ENCODE measurements around the gene PKD2L1.
A peak's percentile ranks its signal among the peaks of the same experiment; 100 is the strongest.
"Not testable (repeated sequence)": the region's sequence is repeated elsewhere in the genome, so short reads cannot be mapped to it uniquely, and the experiment has no call there.

PKD2L1 gene

DNA sequence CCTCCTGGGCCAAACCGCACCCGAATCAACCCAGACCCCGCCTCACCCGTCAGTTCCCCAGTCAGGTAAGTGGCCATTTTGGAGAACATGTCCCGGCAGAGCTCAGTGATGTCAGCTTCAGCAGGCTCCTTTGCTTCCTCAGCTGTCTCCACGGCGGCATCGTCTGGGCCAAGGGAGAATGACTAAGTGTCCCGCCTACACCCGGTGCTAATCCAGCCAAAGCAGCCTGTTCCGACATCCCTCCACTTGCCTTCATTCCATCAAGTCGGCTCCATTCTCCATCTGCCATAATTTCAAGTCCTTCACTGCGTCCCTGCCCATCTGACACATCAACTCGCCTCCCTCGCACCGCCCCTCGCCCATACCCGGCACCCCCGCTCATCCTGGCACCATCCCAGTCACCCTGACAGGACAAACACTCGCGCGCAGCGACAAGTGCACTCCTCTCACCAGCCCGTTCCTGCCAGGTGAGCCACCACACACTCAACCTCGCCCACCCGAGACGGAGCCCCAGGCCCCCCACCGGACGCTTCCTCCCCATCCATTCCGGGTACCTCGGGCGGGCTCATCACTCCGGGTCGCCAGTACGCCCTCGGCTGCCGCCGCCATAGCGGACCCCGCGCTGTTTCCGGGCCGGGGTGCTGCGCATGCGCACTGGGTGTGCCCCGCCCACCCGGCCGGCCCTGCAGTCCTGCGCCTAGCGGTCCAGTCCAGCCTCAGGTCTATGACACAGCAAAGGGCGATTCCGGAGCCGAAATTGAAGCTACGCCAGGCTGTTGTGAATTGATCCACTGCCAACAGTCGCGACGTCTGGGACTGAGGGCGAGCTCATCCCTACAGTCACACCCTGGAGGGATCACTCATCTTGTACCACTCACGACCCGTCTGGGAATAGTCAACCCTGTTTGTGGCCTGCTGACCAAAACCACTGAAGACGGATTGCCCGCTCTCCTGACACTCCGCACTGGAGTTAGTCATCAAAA lies 43.7 kb downstream of the PKD2L1 start, which contains the start of gene BLOC1S2:
BLOC1S2 (minus strand) TSS at position 630 of the 983 bp plus-strand sequence; CDS start at position 609, 21 bp downstream.
- peak; percentile 88 for DNase-seq

DNA sequence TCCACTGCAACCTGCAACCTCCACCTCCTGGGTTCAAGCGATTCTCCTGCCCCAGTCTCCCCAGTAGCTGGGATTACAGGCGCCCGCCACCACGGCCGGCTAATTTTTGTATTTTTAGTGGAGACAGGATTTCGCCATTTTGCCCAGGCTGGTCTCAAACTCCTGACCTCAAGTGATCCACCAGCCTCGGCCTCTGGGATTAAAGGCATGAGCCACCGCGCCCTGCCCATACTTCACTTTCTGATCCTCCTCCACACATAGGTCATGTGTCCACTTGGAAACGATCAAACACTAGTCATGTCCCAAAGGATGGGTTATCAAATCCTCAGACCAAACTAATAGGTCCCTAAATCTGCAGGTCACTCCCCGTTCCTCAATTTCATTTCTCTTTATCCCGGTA lies 44.7 kb downstream of the PKD2L1 start:
- DNase-seq: not testable (repeated sequence)

DNA sequence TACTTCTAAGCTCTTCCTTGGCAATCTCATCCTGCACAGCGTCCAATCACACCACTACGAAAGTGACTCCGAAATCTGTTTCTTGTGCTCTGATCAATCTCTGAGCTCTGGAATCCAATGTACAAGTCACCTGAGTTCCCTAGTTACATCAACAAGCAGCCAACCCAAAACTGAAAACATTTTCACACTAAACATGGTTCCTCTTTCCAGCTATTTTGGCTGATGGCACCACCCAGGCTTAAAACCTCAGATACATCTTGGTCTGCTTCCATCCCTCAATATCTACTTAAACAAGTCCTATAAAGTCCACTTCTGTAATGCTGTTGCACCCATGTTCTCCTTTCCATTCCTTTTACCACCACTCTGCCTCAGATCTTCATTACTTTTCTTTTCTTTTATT lies 47.1 kb downstream of the PKD2L1 start:
- DNase-seq: no peak

DNA sequence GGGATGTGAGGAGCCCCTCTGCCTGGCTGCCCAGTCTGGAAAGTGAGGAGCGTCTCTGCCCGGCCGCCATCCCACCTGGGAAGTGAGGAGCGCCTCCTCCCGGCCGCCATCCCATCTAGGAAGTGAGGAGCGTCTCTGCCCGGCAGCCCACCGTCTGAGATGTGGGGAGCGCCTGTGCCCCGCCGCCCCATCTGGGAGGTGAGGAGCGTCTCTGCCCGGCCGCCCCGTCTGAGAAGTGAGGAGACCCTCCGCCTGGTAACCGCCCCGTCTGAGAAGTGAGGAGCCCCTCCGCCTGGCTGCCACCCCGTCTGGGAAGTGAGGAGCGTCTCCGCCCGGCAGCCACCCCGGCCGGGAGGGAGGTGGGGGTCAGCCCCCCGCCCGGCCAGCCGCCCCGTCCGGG lies 53.1 kb downstream of the PKD2L1 start:
- not testable (repeated sequence) for DNase-seq

DNA sequence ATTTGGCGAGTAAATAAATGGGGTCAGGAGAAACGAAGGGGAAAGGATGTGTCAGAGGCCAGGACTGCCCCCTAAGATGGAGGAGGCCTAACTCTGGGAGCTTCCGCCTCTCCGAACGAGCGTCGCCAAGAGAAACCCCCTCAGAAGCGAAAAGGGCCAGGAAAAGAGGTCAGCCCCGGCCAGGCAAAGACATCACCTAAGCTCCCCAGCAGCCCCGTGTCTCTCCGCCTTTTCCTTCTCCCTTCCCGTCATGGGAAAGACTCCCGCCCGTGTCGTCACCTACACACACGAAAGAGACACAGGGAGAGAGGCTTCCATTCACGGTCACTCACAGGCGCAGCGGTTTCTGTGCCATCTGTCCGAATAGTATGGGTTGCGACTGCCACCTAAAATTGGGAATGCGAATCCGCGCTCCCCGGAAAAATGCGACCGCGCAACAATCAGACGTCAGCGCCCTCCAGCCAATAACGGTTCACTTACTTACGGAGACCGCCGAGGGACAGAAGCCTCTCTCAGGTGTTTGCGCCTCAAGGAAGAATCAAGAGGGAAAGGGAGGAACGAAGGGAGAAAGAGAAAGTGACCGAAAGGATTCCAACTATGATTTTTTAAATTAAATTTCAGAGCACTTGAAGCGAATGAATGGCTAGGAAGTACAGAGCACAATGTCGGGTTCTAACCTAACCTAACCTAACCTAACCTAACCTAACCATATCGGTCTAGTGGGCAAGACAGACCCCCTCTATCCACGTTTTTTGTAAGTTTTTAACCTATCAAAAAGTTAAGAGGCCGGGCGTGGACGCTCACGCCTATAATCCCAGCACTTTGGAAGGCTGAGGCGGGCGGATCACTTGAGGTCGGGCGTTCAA lies 62.6 kb downstream of the PKD2L1 start, which contains the start of gene CWF19L1:
CWF19L1 (minus strand) TSS at position 400 of the 866 bp plus-strand sequence; CDS start at position 355, 45 bp downstream.
- peak; percentile 83 for DNase-seq

DNA sequence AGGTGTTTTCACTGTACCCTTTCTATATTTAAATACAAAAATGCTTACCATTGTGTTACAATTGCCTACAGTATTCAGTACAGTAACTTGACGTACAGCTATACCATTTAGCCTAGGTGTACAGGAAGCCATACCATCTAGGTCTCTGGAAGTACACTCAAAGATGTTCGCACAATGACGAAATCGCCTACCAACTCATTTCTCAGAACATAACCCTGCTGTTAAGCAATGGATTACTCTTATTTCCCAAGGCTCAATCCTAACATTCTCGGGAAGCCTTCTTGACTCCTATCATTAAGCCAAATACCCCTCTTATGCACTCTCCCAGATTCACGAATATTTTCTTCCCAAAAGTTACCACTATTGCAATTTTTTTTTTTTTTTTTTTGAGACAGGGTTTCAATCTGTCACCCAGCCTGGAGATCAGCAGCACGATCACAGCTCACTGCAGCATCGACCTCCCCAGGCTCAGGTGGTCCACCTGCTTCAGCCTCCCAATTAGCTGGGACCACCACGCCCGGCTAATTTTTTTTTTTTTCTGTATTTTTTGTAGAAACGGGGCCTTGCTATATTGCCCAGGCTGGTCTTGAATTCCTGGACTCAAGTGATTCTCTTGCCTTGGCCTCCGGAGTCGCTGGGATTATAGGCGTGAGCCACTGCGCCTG lies 64.1 kb downstream of the PKD2L1 start:
- no peak for DNase-seq

DNA sequence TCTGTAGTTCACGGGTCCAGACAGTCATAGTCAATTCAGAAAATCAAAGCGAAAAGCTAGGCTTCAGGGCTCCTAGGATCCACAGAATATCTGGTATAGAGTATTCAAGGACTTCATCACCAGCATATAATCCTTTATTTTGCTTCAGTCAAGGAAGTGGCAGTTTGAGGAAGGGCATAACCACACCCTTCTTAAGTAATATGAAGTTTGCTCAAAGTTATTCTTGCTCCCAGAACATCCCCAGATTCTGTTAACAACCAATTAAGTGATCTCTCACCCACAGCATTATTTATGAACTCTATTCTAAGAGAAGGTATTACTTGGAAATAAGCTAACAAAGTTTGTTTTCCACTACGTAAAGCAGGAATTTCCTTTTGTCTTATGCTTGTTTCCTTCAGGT lies 75.8 kb downstream of the PKD2L1 start:
- no peak for DNase-seq

DNA sequence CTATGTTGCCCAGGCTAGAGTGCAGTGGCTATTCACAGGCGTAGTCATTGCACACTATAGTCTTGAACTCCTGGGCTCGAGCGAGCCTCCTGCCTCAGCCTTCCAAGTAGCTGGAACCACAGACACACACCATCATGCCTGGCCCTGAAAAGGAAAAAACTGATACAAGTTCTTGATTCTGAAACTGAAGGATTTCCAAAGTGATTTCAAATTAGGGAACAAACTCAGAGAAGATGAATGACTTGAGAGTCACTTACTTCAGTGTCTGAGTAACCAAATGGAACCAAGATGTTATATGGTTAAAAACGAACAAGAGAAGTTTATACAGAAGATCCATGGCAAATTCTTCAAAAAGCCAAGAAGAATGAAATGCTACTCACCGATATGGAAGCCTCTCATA lies 77.0 kb downstream of the PKD2L1 start:
- no peak for DNase-seq

DNA sequence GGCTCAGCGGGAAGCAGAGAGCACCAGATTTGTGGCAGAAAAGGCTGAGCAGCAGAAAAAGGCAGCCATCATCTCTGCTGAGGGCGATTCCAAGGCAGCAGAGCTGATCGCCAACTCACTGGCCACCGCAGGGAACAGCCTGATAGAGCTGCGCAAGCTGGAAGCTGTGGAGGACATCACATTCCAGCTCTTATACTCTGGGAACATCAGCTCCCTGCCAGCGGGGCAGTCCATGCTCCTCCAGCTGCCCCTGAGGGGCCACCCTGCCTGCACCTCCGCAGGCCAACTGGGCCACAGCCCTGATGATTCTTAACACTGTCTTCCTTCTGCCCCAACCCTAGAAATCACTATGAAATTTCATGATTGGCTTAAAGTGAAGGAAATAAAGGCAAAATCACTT lies 81.2 kb downstream of the PKD2L1 start:
- no peak for DNase-seq

DNA sequence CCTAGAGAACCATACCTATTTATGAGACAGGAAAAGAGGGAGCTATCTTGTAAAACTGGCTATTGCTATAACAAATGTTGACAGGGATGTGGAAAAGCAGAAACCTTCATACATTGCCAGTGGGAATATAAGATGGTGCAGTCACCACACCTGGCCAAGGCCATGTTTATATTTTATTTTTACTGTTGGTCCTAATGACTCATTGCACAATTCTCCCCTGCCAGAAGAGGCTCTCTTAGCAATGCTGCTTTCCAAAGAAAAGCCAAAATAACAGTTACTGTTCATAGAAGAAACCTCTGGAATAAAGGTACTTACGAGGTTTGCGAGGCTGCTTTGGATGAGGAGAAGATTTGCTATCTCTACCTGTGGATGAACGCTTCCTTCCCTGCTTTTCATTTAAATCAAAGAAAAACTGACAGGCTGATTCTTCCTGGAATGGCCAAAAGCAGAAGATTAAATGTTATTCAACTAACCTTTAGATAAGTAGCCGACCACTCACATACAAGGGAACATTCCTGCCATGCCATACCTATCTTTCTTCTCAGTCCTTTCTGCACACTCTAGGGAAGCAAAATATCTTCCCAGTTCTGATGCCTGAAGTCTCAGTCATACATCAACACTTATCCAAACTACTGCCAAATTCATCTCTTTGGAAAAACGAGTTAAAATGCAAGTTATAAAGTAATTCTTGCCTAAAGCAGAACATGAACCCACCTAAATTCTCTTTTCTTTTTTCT lies 84.4 kb downstream of the PKD2L1 start:
- DNase-seq: no peak

DNA sequence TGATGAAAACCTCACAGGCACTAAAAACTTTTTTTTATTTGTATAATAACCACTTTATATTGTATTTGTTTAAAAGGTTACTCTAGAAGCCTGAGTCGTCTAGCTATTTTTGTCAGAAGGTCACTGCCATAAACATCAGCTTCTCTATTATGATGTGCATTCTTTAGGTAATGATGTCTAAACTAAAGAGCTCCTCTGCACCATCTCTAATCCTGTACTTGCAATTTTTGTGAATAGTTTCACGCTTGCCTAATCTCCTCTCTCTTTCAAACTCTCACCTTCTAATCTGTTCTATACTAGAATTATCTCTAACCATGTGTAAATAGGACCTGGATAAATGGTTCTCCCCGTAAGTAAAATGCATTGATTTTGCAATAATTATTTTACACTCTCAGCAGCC lies 90.2 kb downstream of the PKD2L1 start:
- DNase-seq: no peak

DNA sequence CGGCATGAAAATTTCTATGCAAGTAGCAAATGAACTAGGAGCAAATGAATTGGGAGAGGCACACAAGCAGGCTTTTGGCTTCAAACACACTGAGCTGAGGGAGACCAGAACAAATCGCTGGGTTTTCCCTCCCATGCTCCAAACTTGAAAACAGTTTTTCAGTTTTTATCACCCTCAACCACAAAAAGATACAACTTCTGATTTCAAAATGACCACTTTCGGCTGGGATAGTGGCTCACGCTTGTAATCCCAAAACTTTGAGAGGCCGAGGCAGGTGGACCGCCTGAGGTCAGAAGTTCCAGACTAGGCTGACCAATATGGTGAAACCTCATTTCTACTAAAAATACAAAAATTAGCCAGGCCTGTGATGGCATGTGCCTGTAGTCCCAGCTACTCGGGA lies 91.6 kb downstream of the PKD2L1 start:
- no peak for DNase-seq

Measured in CD4-positive, alpha-beta T cell treated with Interleukin-21 for 1 hour (primary cell).